ENCODE results near the gene PROK1.
"Not testable (repeated sequence)": the region's sequence is repeated elsewhere in the genome, so short reads cannot be mapped to it uniquely, and the experiment has no call there.

Gene PROK1

DNA sequence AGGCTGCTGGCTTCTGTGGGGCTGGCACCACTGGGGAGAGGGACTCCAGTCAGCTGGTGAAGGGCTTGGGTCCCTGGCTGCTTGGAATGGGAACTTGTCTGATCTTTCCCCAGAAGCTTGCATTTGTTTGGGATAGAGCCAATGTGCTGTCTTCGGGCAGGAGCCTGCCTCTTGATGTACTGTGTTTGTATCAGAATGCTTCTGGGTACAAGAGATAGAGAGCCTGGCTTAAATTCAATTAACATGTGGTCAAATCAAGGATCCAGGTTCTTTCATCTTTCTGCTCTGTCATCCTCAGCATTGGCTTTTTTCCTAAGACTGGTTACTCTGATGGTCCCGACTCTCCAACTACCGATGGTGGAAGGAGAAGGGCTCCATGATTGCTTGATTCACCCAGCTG, 16.0 kb upstream of the PROK1 start:
- no peak for FAIRE-seq

- no peak for FAIRE-seq
These were observed 14.3 kb upstream of the PROK1 start for GRCh38 chr1:110436635-110437034.

DNA sequence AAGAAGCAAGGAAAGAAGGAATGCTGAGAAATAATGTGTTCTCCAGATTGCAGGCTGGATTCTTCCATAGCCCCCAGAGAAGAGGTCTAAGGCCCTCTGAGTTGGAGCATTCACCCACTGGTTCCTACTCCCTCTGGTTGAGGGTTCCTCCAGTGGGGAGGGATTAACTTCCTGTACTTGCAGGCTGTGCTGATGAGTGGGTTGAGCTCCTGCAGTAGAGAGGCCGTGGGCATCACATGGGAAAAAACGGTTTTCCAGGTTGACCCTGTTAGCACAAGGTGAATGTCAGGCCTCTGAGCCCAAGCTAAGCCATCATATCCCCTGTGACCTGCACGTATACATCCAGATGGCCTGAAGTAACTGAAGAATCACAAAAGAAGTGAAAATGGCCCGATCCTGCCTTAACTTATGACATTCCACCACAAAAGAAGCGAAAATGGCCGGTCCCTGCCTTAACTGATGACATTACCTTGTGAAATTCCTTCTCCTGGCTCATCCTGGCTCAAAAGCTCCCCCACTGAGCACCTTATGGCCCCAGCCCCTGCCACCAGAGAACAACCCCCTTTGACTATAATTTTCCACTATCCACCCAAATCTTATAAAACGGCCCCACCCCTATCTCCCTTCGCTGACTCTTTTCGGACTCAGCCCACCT, 13.2 kb upstream of the PROK1 start:
- FAIRE-seq: not testable (repeated sequence)

DNA sequence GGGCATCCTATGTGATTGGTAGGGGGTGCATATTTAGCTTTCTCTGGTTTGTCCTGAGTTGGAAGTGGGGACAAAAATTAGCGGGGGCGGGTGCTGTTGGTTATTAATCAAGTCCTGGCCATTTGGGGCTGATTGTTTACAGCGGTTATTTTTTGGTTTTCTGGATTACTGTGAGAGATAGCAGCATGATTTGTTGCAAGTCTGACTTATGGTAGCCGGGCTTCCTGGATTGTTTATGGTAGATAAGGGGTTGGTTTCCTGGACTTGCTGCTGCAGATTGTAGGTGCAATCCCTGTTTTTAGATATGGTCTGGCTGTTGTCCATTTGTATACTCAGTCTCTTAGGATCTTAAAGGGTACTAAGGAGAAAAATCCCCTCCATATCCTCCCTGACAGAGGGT, 12.1 kb upstream of the PROK1 start:
- no peak for FAIRE-seq

DNA sequence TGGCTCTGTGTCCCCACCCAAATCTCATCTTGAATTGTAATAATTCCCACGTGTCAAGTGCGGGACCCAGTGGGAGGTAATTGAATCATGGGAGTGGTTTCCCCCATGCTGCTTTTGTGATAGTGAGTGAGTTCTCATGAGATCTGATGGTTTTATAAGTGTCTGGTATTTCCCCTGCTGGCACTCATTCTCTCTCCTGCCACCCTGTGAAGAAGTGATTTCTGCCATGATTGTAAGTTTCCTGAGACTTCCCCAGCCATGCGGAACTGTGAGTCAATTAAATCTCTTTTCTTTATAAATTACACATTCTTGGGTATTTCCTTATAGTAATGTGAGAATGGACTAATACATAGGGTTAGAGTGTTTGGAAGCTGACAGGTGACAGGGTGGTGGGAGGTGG, 11.1 kb upstream of the PROK1 start:
- FAIRE-seq: not testable (repeated sequence)

GRCh38 chr1:110440877-110441276, 10.1 kb upstream of the PROK1 start:
- FAIRE-seq: no peak

DNA sequence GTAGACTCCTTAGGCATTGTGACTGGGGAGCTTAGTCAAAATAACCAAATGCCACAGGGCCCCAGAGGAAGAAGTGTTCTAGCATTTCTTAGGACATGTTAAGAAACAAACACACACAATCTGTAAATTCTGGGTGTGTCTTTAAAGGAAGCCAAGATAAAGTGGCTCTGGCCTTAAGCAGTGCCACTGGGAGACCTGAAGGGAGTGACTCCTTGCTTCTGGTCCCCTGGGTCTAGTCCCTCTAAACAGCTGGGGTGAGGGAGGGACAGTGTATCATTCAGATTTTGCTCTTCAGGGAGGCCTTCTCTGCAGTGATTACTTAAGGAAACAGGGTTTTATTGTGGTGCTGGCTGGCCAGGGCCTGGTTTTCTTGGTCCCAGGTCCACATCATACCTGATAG, 9.1 kb upstream of the PROK1 start:
- no peak for FAIRE-seq

DNA sequence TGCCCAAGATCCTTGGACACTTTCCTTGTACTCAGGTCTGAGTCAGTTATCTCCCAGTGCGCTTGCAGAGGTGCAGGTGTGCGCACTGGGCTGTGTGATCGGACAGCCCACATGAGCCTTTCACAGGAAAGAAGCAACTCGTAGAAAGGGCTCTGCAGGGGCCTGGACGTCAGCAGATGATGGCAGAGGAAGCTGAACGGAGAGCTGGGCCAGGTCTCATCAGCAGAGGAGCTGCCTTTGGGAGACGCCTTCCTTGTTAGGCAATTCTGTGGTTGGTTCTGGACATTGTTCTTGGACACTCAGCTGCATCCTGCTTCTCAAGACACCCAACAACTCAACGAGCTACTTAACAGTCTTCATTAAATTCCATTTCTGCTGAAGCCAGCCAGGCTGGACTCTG, 7.5 kb upstream of the PROK1 start:
- no peak for FAIRE-seq

DNA sequence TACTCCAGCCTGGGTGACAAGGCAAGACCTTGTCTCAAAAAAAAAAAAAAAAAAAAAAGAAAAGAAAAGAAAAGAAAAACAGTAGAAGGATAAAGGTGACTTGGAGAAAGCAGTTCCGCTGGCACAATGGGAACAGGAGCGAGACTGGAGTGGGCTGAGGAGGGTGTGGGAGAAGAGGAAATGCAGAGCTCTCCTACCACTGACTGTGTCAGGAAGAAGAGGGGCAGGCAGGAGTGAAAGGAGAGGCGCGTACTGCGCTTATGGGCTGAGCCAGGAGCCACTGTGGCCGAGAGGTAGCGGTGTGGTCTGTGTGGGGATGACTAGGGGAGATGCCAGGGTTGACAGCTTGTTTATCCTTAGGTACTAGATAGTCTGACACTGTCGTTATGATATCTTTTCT, 6.4 kb upstream of the PROK1 start:
- no peak for FAIRE-seq

DNA sequence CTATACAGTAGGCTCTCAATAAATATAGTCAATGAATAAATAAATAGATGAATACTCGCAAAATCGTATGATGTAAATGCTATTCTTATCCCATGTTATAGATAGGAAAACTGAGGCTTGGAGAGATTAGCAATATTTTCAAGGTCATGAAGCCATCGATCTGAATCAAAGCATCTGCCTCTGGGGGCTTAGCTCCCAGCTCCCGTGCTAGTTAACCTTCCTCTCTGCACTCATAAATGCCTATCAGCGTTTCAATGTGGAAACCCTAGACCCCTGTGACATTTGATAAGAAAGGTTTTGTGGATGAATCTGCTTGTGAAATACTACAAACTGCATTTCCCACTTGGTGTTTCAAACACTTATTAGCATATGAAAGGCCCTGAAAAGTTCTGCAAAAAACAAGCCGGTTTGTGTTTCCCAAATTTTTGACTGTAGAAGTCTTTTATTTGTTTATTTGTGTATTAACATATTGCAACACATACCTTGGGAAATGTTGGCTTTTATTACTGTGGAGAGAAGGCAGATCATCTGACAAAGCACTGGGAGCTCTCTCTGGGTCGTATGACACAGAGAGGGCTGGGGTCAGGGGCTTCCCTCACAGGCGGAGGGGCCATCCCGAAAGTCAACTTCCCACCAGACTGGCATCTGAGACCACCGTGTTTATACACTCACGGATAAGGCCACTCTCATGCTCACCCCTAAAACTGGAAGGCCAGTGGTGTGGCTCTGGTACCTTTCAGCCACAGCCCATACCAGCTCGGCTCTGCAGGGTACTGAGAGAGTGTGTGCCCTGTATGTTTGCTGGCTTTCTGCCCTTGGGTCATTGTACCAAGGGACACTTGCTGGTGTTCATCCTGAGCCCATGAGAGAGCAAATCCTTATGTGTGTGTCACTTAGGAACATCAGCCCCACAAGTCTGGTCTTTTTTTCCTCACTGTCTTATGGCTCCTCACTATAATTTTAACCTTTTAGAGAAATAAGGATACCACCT, 993 bp upstream of the PROK1 start:
- no peak for FAIRE-seq

DNA sequence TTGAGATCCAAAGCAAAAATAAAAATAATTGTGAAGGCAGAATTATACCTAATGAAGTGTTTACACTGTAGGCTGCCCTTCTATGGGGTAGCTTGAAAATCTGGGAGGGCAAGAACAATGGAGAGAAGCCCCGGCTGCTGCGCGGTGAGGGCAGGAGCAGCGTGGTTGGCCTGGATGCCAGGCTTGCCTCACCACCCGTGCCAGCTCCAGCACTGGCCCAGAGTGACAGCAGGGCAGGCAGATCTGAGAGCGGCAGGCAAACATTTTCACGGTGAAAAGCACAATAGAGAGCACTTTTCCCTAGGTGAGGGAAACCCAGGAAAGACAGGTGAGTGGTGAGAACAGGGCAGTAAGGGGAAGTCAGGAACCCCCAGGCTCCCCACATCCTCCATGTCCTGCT, 1.4 kb downstream of the PROK1 start:
- no peak for FAIRE-seq

- no peak for FAIRE-seq
These were observed 2.9 kb downstream of the PROK1 start for GRCh38 chr1:110453829-110454228.

DNA sequence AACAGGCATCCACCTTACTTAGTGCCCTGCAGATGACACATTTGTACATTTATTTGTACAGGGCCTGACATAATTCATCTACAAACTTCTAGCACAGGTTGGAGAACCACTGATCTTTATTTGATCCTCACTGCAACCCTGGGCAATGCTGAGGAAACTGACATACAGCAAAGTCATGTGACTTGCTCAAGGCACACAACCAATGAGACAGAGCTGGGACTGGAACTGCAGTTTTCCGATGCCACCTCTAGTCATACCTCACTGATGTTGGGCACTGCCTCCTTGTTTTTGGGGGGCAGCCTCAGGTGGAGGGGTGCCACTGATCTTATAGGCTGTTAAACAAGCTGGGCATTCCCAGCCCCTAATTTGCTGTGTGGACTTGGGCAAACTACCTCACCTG, 3.4 kb downstream of the PROK1 start:
- FAIRE-seq: no peak

DNA sequence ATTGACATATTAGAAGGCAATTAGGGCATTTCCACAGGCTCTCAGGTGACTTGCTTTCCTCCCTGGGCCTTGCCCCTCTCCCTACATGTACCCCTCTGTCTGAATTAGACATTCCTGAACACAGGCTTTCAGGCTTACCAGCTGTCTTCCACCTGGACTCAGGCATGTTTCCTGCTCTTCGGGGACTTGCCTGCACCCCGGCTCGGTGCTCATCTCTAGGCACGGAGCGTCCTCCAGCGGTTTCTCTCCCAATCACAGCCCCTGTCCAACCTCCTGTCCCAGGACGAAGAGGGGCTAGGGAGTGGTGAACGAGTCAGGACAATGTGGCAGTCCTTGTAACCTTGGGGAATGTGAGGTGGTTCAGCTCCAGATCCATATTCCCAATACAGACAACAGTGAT, 4.2 kb downstream of the PROK1 start:
- FAIRE-seq: no peak

DNA sequence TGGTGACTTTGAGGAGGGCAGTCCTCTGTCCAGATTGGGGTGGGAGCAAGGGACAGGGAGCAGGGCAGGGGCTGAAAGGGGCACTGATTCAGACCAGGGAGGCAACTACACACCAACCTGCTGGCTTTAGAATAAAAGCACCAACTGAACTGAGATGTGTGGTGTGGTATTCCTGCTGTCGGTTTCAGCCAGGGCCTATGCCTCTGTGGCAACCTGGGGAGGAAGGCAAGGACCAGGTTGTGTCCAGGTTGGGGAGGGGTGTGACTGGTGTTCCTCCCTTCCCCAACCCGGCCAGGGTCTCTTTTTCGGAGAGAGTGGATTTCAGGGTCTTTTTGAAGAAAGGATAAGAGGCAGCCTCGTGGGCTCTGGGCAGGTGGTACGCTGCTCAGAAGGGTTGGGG, 6.3 kb downstream of the PROK1 start:
- no peak for FAIRE-seq

DNA sequence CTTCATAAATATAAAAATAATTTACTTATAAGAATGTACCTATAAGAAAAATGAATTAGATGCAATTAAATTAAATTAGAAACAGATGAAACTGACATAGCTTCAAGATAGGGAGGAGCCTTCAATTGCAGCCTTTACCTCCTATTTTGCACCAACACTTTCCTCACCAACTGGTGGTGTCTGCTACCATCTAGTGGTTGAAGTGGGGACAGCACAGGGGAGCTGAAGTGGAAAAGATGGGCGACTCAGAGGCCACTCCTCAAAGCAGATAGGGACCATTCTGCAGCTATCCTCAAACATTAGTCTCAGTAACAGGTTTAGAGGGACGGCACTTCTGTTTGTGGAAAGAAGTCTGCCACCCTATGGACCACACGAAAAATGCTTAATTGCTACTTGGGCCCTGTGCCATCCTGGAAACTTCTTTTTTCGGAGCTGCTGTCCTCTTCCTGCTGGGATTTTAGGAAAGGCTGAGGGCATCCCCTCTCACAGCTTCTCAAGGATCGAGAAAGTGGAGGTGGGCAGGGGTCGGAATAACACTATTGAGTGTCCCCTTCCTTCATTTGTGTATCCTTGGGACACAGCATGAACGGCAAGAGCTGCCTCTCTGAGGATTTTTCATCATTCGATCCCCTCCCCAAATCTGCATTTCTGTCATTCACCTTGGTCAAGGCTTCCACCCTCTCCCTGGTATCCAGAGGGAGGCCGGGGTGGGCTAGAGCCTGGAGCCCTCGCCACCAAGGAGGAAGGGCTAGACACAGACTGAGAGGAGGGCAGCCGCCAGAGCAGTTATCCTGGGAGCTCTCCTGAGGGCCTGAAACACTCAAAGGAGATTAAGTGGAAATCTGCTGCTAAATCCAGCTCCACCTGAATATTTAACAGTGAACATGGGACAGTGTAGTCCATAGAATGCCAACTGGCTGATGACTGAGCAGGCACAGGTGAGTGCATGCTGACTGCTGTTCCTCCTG, 9.6 kb downstream of the PROK1 start:
- FAIRE-seq: peak; percentile 90

- no peak for FAIRE-seq
These were observed 11.1 kb downstream of the PROK1 start for GRCh38 chr1:110462093-110462492.

DNA sequence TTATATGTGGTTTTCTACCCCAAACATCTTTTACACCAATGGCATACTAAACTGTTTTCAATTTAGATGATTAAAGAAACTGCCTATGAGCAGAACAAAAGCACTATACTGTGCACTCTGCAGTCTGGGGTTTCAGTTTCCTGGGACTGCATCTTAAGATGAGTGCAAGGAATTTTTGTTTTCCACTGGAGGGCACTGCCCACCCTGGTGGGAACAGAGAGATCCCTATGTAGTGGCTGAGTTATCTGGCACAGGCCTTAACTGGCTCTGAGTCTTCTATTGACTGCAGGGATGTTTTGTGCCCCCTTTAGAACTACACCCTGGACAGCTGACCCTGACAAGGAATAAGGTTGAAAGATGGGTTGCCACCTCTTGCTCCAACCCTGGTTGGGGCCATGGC, 12.0 kb downstream of the PROK1 start:
- no peak for FAIRE-seq

DNA sequence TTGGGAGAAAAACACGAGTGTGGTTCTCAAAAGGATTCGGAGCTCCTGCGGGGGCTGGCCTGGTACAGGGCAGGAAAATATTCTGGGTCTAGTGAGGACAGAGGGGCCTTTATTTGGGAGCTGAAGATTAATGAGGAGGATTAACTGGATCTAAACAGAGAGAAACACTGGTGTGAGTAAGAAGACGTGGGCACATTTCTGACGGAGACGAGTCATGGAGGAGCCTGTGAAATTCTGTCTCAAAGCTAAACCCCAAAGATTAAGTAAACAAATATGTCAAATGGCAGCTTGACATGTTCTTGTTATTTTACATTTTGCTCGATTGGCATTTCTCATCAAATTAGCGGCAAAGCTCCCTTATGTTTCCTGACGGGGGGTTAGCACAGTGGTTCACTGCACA, 12.8 kb downstream of the PROK1 start:
- FAIRE-seq: no peak

- FAIRE-seq: no peak
These were observed 13.4 kb downstream of the PROK1 start for GRCh38 chr1:110464340-110464739.

DNA sequence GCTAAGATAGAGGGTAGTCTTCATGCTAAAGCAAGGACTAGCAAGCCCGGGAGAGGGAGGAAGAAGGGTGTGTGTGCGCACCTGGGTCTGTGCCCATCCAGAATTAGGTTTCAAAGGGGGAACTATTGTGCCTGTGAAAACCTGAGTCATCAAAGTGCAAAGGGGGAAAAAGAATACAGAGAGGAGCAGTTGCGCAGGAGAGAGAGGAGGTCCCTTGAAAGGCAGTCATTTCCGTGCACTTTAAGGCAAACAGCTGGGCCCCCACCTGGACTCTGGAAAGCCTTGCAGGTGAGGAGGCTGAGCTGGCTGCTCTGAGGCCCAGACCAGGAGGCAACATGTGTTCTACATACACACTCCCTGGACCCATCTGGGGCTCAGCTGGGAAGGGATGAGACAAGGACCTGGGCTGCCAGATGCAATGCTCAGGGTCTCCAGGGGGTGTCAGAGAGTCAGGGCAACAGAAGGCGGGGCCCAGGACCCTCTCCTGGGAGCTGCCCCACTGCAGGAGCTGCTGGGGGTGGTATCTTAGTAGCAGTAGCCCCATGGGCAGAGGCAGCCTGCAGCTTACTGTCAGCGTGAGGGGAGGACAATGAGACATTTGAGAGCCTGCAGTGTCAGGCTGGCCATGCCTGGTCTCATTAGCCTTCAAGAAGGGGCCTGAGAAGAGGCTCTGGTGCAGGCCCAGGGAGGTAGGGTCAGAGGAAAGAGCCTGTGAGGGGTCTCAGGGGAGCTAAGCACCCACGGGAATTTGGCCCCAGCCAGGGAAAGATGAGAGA, 14.3 kb downstream of the PROK1 start:
- FAIRE-seq: no peak

GRCh38 chr1:110465814-110466380, 14.9 kb downstream of the PROK1 start:
- no peak for FAIRE-seq

Measured in A204.1 (cell line).